GM18508 (cell line): ENCODE results near the gene TLL1.

Experiments used
- ATAC-seq: cut with Tn5 transposase; IDR thresholded peaks from one replicate; pipeline ENCODE4 v1.9.1; 2021; ENCODE audit warnings: moderate number of reproducible peaks; ENCODE audit not compliant: insufficient read depth, unreplicated experiment

TLL1 gene

DNA sequence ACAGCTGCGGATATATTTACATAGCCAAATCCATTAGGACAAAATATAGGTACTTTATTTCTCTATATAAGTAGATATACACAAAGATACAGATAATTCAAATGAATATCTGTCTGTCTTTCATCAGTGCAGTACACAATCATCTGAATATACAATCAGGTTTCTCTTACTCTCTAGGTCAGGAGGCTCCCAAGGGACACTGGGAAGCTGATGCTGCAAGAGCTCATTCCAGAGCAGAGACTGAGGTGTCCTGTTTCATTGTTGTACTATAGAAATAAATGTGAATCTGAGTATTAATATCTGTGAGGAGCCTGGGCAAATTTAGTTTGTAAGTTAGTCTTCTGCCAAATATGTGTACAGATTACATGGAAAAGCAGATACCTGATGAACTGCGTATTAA is 4.2 kb downstream of the TLL1 start:
- ATAC-seq, result no peak

GRCh38 chr4:165879641-165880040 is 6.6 kb downstream of the TLL1 start:
- ATAC-seq, result no peak

GRCh38 chr4:165894159-165894558 is 21.1 kb downstream of the TLL1 start:
- ATAC-seq, result no peak

GRCh38 chr4:165905405-165906027 is 32.5 kb downstream of the TLL1 start:
- ATAC-seq, result no peak

DNA sequence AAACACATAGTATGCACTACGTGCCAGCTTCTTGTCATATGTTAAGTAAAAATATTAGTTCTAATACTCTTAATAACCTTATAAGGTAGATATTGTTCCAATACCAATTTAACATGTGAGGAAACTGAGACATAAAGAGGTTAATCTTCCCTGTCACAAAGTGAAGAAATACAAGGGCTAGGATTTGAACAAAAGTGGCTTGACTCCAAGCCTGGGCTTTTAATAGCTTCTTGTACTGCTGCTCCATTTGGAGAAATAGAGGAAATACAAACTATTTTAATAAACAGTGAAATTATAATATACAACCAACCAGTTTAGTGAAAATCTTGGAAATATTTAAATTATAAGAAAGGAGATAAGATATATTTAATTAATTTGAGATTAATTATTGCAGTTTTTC is 33.2 kb downstream of the TLL1 start:
- ATAC-seq, result no peak

DNA sequence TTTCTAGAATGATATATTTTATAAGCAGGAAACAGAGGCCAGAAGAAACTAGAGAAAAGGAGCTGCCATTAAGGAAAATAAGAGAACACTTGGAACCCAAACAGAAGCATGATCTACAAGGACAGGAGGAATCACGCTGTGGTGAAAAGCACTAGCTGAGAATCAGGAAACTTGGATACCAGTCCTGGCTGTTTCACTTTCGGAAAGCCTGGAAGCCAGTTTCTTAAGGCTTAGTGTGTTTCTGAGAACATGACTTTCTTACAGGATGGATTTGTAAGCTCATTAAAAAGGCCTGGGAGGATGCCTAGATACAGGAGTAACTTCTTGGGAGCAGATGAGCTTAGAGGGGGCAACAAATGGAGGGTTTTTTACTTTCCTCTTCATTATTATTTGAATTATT is 36.9 kb downstream of the TLL1 start:
- ATAC-seq, result no peak

DNA sequence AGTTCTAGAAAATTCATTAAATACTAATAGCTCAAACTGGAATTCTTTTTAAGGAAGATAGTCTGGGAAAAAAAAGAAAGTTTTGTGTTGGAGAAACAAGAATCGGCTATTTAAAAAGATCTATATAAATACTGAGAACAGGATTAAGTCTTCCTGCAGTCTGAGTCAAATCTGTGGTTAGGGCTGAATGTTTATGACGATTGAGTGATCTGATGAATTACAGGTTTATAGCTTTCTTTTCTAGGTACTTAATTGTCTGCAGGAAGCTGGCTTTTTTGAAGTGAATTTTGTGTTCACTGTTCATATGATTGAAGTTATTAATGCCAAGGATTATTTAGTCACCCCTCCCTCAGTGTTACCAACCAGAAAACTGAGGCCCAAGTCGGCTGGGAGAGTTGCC is 42.2 kb downstream of the TLL1 start:
- ATAC-seq, result no peak

DNA sequence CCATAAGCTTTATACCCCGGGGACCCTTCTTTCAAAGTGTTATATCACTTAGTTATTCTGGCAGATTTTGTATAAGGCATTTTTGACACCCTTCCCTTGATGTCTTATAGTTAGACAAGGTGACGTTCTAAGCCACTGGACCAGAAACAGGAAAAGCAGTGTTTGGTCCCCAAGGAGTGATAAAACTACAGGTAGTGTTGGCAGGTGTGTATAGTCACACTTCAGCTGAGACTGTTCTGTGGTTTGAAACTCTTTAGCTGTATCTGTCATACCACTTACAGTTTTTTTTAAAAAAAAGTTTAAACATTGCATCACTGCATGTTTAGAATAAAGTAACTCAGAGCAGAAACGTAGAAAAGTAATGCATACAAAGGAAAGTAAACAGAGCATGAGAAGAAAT is 48.5 kb downstream of the TLL1 start:
- ATAC-seq, result no peak

DNA sequence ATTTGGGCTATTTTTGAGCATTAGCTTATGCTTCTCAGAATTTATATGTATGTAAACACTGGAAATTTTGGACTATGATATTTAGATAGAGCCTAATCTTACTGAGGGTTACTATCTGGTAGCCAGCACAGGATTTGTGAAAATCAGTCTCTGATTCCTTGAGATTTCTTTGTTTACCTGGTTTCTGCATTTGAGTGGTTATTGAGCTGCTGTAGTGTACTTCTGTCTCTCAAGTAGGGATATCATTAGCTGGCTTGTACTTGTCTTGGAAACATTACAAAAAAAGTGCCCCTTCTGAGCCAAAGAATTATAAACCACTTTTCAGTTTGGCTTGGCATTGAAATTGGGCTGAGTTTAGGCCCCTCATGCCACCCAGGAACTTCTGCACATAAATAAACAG is 49.7 kb downstream of the TLL1 start:
- ATAC-seq, result no peak

DNA sequence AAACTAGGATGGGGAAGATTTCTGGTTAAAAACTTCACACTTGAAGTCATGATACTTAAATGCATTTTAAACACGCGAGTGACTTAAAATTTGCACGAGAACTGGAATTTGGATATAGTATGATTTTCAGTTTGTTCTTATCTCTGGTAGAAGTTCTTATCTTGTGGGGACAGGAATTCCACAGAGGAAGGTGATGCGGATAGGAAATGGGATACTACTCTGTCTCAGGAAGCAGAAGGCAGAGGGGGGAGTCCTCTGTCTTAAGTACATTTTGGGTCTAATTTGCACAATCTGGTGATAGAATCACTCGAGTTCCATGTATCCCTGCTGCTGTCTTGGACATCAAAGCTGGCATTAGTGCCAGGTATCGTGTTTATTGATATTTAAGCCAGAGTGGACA is 53.3 kb downstream of the TLL1 start:
- no peak for ATAC-seq

- no peak for ATAC-seq
Measured at GRCh38 chr4:165927366-165927765, 54.3 kb downstream of the TLL1 start.

DNA sequence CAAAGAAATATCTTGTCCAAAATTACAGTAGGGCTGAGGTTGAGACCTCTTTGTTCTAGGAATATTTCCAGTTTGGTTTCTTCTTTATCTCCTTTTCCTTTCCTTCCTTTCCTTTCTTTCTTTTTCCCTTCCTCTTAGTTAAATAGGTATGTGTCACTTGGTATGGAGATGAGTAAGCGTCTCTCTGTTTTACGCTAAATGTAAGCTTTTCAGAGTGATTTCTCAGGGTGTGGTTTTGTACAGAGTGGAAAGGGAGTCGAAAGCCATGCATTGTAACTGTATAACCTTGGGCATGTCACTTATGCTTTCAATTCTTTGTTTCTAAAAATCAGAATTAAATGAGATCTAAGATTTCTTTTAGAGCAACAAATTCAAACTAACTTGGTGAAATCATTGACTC is 54.8 kb downstream of the TLL1 start:
- ATAC-seq, result no peak

DNA sequence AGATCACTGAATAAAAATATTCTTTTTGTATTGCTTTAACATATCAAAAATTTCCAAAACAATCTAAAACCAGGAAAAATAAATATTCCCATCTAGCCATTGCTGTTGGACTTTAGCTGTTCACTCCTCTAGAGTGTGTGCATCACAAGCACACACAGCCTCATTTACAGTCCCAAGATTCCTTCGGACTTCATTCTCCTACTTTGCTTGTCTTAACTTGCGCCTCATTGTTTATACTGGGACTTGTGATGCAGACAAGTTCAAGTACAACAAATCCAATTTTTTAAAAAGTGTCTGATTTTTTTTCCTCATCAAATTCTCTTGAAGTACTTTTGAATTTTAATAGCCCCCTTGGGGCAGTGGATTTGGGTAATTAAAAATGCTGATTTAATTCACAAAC is 55.6 kb downstream of the TLL1 start:
- no peak for ATAC-seq

DNA sequence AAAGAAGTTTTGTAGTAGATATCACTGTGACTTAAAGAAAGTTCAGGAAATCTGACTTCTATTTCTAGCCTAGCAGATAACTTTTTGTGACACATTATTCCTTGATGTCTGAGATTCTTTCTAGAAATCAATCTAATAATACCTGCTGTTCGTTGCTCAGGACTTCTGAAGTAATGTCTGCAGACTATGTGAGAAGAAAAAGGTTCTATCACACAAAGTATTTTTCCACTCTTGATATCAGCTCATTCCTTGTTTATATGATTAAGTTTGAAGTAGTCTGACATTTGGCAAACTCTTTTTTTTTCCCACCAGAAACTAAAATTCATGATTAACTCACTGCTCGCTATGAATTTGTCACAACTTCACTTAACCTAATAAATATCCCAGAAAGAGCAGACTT is 56.6 kb downstream of the TLL1 start:
- no peak for ATAC-seq

DNA sequence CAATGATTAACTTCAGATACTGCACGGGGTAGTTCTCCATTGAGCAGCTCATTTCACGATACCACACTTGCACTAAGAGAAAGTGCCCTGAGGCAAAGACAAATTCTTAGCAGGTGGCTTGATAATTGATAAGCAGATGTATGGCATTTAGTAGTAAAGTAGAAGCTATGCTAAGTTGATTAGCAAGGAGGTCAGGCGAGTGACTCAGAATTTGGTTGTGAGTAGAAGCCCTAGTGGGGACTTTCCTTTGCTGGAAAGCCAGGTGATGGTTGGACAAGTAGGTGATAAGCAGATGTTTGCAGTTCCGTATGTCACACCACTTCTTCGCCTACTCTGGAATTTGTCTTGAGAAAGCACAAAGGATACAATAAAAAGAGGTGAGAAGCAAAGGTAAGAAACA is 58.7 kb downstream of the TLL1 start:
- no peak for ATAC-seq

GRCh38 chr4:165944900-165945299 is 71.9 kb downstream of the TLL1 start:
- no peak for ATAC-seq

- ATAC-seq, result no peak
Measured at GRCh38 chr4:165945991-165946390, 73.0 kb downstream of the TLL1 start.

DNA sequence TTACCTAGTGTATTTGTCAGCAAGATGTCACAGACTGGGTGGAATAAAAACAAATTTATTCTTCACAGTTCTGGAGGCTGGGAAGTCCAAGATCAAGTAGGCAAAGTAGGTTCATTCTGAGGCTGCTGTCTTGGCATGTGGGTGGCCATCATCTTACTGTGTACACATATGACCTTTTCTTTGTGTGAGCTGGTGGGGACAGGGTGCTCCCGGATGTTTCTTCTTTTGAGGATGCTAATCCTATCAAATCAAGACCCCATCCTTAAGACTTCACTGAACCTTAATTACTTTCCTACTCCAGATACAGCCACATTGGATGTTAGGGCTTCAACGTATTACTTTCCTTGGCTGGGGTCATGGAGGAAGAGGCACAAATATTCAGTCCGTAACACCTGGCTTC is 74.0 kb downstream of the TLL1 start:
- ATAC-seq, result no peak

DNA sequence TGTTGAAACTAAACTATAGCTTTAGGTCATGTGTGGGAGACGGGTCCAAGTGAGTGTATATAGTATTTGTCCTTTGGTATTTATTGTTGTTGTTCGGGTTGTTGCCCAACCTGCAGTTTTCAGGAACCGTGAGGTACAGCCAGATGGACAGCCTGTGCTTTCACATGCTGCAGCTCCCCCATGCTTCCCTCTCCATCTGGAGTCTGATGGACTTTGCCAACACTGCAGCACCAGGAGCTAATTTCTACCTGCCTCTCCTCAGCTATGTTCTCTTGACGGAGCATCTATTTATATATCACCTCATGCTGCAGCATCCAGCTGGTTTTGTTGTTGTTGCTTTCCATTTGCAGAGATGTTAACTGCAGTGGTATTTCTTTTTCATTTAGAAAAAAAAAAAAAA is 80.1 kb downstream of the TLL1 start:
- ATAC-seq, result no peak

- no peak for ATAC-seq
Measured at GRCh38 chr4:165963621-165964020, 90.6 kb downstream of the TLL1 start.

DNA sequence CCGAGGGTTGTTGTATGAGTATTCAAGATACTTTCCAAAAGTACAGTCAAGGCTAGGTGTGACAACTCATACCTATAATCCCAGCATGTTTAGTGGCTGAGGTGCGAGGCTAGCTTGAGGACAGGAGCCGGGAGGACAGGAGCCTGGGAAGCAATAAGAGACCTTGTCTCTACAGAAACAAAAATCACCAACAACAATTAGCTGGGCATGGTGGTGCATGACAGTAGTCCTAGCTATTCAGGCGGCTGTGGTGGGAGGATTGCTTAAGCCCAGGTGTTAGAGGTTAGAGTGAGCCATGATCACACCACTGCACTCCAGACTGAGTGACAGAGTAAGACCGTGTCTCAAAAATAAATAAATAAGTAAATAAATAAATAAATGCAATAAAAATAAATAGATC is 91.6 kb downstream of the TLL1 start:
- ATAC-seq, result no peak

GRCh38 chr4:165965503-165965902 is 92.5 kb downstream of the TLL1 start:
- no peak for ATAC-seq

- no peak for ATAC-seq
Measured at GRCh38 chr4:165966833-165967232, 93.8 kb downstream of the TLL1 start.
